HG03575 (cell line): ENCODE results near the gene DUOXA2.

ENCODE experiments used
- ATAC-seq: cut with Tn5 transposase; IDR thresholded peaks from one replicate; pipeline ENCODE4 v1.9.1; 2021; ENCODE audit not compliant: unreplicated experiment, insufficient number of reproducible peaks, low FRiP score; ENCODE audit errors: extremely low read depth

The DUOXA2 gene

GRCh38 chr15:45148076-45149059, 34.2 kb downstream of the DUOXA2 start:
- no peak for ATAC-seq

- ATAC-seq, result no peak
Observed at GRCh38 chr15:45149060-45149459, 34.9 kb downstream of the DUOXA2 start.

- no peak for ATAC-seq
Observed at GRCh38 chr15:45150481-45150880, 36.4 kb downstream of the DUOXA2 start.

DNA sequence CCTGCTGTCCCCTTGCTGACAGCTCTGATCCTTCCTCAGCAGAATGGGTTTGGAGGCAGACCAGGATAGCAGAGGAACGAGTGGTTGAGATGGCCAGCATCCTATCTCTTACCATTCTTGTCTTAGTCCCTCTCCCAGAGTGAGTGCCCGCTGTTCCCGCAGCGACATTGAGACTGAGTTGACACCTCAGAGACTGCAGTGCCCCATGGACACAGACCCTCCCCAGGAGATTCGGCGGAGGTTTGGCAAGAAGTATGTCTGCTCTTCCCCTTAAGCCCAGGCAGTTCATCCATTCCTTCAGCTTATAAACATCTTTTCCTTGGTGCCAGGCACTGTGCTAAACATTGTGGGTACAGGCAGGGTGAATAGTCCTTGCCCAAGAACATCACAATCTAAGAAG, 36.9 kb downstream of the DUOXA2 start:
- ATAC-seq, result no peak

DNA sequence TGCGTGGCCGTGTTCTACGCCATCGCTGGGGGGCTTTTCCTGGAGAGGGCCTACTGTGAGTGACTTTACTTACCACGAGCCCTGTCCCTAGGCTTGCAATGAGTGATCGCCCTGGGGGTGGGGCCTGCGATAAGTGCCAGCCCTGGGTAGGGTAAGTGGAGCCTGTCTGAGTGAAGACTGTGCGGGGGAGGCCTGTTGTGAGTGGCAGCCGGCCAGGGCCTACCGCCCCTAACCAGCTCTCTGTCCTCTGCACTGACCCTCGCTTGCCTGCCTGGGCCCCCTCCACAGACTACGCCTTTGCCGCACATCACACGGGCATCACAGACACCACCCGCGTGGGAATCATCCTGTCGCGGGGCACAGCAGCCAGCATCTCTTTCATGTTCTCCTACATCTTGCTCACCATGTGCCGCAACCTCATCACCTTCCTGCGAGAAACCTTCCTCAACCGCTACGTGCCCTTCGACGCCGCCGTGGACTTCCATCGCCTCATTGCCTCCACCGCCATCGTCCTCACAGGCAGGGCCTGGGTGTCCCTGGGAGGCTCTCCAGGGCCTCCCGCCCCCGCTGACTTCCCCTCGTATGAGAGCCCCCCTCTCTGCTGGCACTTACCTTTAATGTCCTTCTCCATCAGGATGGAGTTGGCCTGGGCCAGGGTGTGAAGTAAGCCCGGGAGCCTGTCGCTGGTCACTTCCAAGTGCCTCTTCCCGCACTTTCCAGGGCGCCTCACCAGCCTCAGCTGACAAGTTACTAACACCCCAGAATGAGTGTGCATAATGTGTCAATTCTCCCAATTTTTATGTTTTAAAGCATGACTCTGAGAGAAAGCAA, 38.1 kb downstream of the DUOXA2 start:
- no peak for ATAC-seq

DNA sequence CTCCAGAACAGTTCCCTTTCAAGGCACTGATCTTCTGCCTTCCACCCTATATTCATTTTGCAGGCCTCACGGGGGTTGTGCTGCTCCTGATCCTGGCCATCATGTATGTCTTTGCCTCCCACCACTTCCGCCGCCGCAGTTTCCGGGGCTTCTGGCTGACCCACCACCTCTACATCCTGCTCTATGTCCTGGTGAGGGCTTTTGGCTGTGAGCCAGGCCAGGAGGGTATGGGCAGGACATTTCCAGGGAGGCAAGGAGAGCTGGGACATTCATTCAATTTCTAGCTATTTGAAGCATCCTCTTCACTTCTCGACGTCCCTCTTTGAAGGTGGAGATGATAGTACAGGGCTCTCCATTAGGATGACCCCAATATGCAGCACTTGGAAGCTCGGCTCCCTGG, 41.6 kb downstream of the DUOXA2 start:
- no peak for ATAC-seq

DNA sequence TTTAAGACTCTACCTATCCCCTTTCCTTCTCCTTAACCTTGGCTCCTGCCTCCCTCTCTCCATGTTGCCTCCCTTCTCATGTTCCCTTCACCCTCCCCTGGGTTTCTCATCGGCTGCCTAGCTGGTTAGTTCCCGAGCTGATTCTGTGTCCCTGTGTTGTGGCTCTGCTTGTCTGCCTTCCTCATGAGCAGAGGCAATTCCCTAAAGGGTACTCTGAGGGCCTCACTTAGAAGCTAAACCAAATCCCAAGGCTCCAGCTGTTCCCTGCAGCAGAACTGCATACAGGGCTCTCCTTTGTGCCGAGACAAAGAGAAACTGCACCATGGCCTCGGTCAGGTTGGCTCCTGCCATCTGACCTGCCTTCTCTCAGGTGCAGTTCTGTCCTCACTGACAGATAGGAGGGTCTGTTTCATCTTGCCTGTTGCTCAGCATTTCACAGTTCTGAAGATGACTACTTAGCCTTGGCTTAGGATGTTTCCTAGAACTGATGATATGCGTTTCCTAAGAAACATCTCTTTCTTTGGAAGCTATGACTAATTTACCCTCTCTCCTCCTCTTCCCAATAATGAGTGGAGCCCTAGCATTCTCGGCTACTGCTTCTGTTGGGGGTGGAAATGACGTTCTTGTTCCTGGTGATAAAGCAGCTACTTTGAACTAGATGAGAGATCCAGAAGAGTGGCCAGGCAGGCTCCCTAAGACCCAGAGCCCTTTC, 42.8 kb downstream of the DUOXA2 start:
- ATAC-seq, result no peak

- ATAC-seq, result no peak
Observed at GRCh38 chr15:45157974-45158373, 43.8 kb downstream of the DUOXA2 start.

GRCh38 chr15:45161666-45162065, 47.5 kb downstream of the DUOXA2 start:
- ATAC-seq, result no peak

- no peak for ATAC-seq
Observed at GRCh38 chr15:45162771-45163507, 48.8 kb downstream of the DUOXA2 start.

GRCh38 chr15:45163508-45163856, 49.4 kb downstream of the DUOXA2 start:
- ATAC-seq, result no peak

DNA sequence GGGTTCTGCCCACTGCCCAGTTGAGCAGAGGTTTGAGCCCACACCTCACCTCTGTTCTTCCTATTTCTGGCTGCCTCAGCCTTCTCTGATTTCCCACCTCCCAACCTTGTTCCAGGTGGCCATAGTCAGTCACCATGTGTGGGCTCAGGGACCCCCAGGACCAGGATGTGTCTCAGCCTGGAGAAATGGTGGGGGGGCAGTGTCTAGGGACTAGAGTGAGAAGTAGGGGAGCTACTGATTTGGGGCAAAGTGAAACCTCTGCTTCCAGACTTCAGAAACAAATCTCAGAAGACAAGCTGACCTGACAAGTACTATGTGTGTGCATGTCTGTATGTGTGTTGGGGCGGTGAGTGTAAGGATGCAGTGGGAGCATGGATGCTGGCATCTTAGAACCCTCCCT, 50.8 kb downstream of the DUOXA2 start:
- no peak for ATAC-seq

GRCh38 chr15:45165536-45165935, 51.4 kb downstream of the DUOXA2 start:
- no peak for ATAC-seq

GRCh38 chr15:45166834-45167630, 52.9 kb downstream of the DUOXA2 start:
- ATAC-seq, result peak; percentile 65

DNA sequence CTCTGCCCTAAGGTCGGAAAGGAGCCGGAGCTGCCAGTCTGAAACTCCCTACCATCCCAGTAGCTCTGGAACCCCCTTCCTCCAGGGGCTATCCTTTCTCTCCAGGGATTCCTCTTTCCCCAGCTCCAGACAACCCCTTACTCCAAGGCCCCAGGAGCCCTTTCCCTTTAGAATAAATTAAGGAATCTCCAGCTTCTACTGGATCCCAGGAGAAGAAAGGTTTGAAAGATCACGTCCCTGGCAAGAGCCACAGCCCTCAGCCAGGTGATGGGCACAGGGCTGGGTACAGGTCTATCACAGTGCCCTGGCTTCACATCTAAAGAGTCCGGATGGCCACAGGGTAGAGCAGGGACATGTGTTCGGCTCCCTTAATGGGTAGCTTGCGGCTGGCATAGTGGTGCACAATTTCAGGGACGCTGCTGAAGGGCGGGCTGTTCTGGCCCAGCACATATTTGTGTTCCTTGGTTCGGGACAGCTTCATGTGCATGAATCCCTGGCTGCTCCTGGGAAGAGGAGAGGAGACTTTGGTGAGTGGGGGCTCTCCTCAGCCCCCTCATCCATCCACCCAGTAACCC, 53.6 kb downstream of the DUOXA2 start:
- ATAC-seq, result no peak
